RWPE2 (cell line): ENCODE measurements around the gene DGCR2.

Source experiments
- ATAC-seq: fragments of 200-7000 bp; cut with Tn5 transposase; 3 replicates; pipeline ENCODE4 v1.9.1; 2021; ENCODE audit warnings: low read depth
- DNase-seq: peaks from one replicate; pipeline ENCODE4 v3.0.0-alpha.2; 2020; ENCODE audit warnings: low spot score
- H3K27ac ChIP-seq: fragments of 450-650 bp; 2 replicates; pipeline ENCODE4 v1.5.1; 2017; ENCODE audit warnings: mild to moderate bottlenecking; ENCODE audit not compliant: poor library complexity, severe bottlenecking
- H3K27me3 ChIP-seq: fragments of 250-450 bp; sonication (Bioruptor Pico); 2 replicates; pipeline ENCODE4 v1.5.1; 2021; ENCODE audit warnings: mild to moderate bottlenecking, moderate library complexity; ENCODE audit not compliant: insufficient read depth, poor library complexity, severe bottlenecking
- H3K36me3 ChIP-seq: fragments of 250-450 bp; sonication (Bioruptor Pico); 2 replicates; pipeline ENCODE4 v1.5.1; 2020; ENCODE audit warnings: low read depth, mild to moderate bottlenecking, moderate library complexity
- H3K4me1 ChIP-seq: fragments of 250-450 bp; sonication (Bioruptor Pico); 2 replicates; pipeline ENCODE4 v1.5.1; 2021; ENCODE audit warnings: mild to moderate bottlenecking, moderate library complexity; ENCODE audit not compliant: insufficient read depth, poor library complexity, severe bottlenecking
- H3K4me3 ChIP-seq: fragments of 250-450 bp; sonication (Bioruptor Pico); 2 replicates; pipeline ENCODE4 v1.5.1; 2021; ENCODE audit warnings: mild to moderate bottlenecking, moderate library complexity; ENCODE audit not compliant: severe bottlenecking
- H3K9me3 ChIP-seq: fragments of 250-450 bp; sonication (Bioruptor Pico); 2 replicates; pipeline ENCODE4 v1.5.1; 2021; ENCODE audit warnings: mild to moderate bottlenecking, moderate library complexity; ENCODE audit not compliant: severe bottlenecking
- TF ChIP-seq, protein P1 (sequence below): fragments of 450-650 bp; IDR thresholded peaks from one replicate; pipeline ENCODE4 v1.5.1; 2017; ENCODE audit warnings: mild to moderate bottlenecking, moderate library complexity; ENCODE audit not compliant: poor library complexity, severe bottlenecking

Gene DGCR2

DNA sequence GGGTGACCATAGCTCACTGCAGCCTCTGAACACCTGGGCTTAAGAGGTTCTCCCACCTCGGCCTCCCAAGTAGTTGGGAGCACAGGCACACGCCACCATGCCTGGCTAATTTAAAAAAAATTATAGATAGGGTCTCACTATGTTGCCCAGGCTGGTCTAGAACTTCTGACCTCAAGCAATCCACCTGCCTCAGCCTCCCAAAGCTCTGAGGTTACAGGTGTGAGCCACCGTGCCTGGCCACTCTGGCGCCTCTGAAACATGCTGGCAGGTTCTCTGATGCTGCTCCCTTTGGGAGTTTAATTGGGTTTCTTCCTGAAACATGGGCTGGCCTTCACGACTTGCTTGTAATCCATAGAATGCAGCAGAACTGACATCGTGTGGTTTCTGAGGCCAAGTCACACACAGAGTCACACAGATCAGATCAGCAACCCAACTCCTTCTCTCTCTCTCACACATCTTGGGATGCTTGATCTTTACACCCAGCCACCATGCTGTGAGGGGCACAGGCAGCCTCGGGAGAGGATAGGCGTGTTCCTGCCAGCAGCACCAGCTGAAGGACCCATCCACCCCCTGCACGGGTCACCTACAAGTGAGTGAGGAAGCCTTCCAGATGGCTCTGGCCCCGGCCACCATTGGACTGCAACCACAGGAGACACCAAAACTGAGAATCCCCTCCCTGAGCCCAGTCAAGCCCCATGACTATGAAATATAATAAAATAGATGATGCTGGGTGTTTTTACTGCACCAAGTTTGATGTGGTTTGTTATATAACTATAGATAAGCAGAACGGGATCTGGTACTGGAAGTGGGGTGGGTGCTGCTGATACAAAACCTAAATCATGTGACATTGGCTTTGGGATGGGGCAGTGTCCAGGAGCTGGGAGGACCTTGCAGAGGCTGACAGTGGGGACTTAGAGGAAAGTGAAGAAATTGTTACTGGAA is 31.0 kb upstream of the DGCR2 start:
- Histone ChIP-seq H3K27me3 (peaks cover 35% of the 10 kb centered on the region), H3K27ac (no peak overlapping the region), H3K36me3 (no peaks in the 10 kb centered on the region), H3K4me1 (no peaks in the 10 kb centered on the region), H3K9me3 (no peaks in the 10 kb centered on the region), H3K4me3 (no peak overlapping the region)
- TF ChIP-seq, protein P1, sequence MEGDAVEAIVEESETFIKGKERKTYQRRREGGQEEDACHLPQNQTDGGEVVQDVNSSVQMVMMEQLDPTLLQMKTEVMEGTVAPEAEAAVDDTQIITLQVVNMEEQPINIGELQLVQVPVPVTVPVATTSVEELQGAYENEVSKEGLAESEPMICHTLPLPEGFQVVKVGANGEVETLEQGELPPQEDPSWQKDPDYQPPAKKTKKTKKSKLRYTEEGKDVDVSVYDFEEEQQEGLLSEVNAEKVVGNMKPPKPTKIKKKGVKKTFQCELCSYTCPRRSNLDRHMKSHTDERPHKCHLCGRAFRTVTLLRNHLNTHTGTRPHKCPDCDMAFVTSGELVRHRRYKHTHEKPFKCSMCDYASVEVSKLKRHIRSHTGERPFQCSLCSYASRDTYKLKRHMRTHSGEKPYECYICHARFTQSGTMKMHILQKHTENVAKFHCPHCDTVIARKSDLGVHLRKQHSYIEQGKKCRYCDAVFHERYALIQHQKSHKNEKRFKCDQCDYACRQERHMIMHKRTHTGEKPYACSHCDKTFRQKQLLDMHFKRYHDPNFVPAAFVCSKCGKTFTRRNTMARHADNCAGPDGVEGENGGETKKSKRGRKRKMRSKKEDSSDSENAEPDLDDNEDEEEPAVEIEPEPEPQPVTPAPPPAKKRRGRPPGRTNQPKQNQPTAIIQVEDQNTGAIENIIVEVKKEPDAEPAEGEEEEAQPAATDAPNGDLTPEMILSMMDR, result no peak
- no peak for ATAC-seq
- DNase-seq, result no peak

DNA sequence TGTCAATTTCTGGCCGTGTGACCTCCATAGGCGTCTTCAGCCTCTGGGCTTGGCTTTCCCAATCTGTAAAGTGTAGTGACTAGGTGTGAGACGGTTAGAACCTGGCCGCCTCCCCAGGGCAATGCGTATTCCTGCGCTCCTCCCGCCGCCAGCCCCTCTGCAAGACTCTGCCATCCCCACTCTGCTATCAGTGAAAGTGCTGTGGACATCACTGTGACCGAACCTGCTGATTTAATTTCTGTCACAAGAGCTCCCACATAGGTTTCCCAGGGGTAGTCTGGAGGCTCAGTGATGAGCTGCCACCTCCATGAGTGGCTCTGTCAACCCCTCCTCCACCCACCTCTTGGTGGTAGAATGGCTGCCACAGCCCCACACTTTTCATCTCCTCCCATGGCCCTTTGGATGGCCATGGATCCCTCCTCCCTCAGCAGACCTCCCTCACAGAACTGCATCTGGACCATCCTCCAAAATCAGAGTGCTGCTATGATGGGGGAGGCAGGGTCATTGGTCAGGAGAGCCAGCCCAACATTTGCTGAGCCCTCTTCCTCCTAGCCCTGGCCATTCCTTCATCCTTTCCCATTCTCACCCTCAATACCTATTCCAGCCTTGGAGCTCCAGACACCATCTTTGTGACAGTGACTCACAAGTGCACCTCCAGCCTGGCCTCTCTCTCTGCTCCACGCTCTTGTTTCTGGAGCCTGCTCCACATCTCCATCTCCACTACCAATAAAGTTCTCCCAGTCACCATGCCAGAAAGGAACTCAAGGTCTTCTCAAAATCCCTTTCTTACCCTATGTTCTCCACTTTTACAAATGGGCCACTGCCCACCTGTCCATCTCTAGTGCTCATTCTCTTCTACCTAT is 29.3 kb upstream of the DGCR2 start:
- Histone ChIP-seq H3K4me1 (no peaks in the 10 kb centered on the region), H3K36me3 (no peaks in the 10 kb centered on the region), H3K27me3 (peaks cover 41% of the 10 kb centered on the region), H3K9me3 (no peaks in the 10 kb centered on the region), H3K27ac (no peak overlapping the region), H3K4me3 (no peak overlapping the region)
- ATAC-seq (no peak), DNase-seq (no peak)
- TF ChIP-seq, protein P1, result no peak

DNA sequence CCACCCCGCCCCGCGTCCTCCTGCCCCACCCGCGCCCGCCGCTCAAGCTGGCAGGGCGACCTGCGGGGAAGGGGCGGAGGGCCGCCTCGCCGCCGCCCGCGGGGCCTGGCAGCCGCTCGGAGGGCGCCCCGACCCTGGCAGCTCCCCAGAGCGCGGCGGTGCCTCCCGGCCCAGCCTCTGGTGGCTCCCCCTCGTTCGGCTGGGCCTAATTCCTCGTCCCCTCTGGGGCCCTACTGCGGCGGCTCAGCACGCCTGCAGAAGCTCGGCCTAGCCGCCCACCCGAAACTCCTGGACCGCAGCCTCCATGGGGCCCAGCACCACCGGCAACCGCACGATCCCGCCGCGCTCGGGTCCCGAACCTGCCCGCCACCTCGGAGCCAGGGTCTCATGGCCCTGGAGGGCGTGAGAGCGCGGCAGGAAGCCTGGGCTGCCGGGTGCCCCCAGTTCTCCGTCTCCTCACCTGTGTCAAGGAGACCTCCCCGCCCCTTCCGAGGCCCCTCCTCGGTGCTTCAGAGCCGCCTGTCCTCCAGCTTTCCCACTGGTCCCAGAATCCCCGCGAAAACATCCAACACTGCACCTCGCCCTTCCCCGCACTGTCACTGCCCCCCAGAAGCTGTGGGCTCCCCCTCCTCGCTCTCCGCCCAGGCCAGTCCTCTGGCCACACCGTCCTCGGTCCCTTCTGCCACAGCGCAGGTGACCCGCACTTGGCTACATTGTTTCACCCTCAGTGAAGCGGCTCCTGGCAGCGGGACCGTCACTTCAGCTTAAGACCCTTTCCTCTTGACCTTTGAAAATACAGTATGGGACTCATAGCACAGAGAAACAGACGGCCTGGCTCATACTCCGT is 28.5 kb upstream of the DGCR2 start:
- Histone ChIP-seq H3K4me3 (no peak overlapping the region), H3K27ac (no peak overlapping the region), H3K9me3 (no peaks in the 10 kb centered on the region), H3K27me3 (peaks cover 41% of the 10 kb centered on the region), H3K4me1 (no peaks in the 10 kb centered on the region), H3K36me3 (no peaks in the 10 kb centered on the region)
- TF ChIP-seq, protein P1, result no peak
- ATAC-seq, result no peak
- DNase-seq, result no peak

DNA sequence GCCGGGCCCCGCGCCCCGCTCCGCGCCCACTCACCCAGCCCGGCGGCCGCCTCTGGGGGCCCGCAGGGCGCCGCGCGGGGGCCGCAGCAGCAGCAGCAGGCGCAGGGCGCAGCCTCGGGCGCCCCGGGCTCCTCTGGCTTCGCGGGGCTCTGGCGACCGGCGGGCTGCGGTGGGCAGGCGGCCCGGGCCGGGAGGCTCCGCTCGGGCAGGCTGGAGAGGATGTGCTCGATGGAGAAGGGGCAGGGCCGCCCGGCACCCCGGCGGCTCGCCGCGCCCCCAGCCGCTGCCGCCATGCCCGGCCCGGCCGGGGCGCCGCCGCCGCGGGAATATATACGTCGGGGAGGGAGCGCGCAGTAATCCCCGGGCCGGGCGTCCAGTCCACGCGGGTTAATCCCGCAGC is 27.8 kb upstream of the DGCR2 start, which contains the start of gene GSC2:
TSS of gene GSC2 (minus strand) at position 302 of the 400 bp plus-strand sequence. CDS start at position 293, 9 bp downstream.
- Histone ChIP-seq H3K4me1 (peaks cover under 1% of the 10 kb centered on the region), H3K27me3 (peaks cover 41% of the 10 kb centered on the region), H3K4me3 (peak within 1 kb of the TSS; percentile 7), H3K36me3 (no peaks in the 10 kb centered on the region), H3K27ac (no peak within 1 kb of the TSS), H3K9me3 (no peaks in the 10 kb centered on the region)
- DNase-seq (no peak), ATAC-seq (no peak)
- TF ChIP-seq, protein P1, result no peak
